ENCODE data around the gene SPATA3. TPM values are rescaled to one million over a fixed set of nuclear protein-coding genes. Genes with fewer than 3 reads are reported as not detected.

The SPATA3 gene
- total and polyA plus RNA-seq, 2 of the 13 experiments (the other 11 are each of a cell fraction or from before 2014, with no cell fraction given) = not detected

DNA sequence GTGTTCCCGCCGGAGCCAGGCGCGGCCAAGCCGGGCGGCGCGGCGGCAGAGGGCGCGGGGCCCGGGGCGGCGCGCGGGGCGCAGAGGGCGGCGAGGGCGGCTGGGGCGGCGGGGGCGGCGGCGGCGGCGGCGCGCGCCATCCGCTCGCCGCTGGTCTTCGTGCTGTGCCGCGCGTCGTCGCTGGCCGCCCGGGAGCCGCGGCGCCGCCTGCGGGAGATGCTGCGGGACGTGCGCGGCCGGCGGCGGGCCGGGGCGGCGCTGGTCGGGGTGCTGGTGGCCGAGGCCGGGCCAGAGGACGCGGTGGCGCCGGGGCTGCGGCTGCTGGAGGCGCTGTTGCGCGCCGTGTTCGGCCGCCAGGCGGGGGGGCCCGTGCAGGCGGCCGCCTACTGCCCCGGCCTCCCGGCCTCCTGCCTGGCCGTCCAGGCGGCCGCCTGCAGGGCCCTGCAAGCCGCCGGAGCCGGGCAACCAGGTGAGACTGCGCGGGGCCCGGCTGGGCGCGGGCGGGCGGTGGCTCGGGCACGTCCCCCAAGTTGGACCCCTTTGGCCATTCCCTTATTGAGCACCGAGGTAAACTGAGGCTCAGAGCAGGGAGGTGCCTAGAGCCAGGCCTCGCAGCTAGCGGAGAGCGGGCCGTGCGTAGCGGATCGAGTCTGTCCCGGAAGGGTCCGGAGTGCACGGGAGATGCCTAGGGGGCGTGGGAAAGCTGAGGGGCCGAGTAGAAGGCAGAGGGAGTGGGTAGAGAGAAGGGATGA, 42.0 kb downstream of the SPATA3 start (continued):
- TF ChIP-seq, protein P1, sequence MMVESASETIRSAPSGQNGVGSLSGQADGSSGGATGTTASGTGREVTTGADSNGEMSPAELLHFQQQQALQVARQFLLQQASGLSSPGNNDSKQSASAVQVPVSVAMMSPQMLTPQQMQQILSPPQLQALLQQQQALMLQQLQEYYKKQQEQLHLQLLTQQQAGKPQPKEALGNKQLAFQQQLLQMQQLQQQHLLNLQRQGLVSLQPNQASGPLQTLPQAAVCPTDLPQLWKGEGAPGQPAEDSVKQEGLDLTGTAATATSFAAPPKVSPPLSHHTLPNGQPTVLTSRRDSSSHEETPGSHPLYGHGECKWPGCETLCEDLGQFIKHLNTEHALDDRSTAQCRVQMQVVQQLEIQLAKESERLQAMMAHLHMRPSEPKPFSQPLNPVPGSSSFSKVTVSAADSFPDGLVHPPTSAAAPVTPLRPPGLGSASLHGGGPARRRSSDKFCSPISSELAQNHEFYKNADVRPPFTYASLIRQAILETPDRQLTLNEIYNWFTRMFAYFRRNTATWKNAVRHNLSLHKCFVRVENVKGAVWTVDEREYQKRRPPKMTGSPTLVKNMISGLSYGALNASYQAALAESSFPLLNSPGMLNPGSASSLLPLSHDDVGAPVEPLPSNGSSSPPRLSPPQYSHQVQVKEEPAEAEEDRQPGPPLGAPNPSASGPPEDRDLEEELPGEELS (CRISPR knock-in tag; IDR thresholded peaks at IDR 0.05) = no peak
- no peak for TF ChIP-seq NFATC3 (CRISPR knock-in tag; IDR thresholded peaks at IDR 0.05)
- TF ChIP-seq CBX5 (CRISPR knock-in tag; IDR thresholded peaks at IDR 0.05; ENCODE audit: borderline replicate concordance) = no peak
- TF ChIP-seq, protein P2, sequence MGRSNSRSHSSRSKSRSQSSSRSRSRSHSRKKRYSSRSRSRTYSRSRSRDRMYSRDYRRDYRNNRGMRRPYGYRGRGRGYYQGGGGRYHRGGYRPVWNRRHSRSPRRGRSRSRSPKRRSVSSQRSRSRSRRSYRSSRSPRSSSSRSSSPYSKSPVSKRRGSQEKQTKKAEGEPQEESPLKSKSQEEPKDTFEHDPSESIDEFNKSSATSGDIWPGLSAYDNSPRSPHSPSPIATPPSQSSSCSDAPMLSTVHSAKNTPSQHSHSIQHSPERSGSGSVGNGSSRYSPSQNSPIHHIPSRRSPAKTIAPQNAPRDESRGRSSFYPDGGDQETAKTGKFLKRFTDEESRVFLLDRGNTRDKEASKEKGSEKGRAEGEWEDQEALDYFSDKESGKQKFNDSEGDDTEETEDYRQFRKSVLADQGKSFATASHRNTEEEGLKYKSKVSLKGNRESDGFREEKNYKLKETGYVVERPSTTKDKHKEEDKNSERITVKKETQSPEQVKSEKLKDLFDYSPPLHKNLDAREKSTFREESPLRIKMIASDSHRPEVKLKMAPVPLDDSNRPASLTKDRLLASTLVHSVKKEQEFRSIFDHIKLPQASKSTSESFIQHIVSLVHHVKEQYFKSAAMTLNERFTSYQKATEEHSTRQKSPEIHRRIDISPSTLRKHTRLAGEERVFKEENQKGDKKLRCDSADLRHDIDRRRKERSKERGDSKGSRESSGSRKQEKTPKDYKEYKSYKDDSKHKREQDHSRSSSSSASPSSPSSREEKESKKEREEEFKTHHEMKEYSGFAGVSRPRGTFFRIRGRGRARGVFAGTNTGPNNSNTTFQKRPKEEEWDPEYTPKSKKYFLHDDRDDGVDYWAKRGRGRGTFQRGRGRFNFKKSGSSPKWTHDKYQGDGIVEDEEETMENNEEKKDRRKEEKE (IDR thresholded peaks at IDR 0.05) = no peak
- 0 out of 2 replicates have a peak, but pooled peaks have one; percentile 52 for TF ChIP-seq KLF6 (CRISPR knock-in tag; IDR thresholded peaks at IDR 0.05)
- no peak for TF ChIP-seq NR3C1 (CRISPR knock-in tag; IDR thresholded peaks at IDR 0.05)
- TF ChIP-seq REXO4 (CRISPR knock-in tag; IDR thresholded peaks at IDR 0.05; ENCODE audit: borderline replicate concordance) = no peak
- peak; percentile 36; the same call in 1 of the 2 replicates for TF ChIP-seq ZNF607 (CRISPR knock-in tag; IDR thresholded peaks at IDR 0.05; ENCODE audit: borderline replicate concordance)
- no peak for TF ChIP-seq CC2D1A (CRISPR knock-in tag; IDR thresholded peaks at IDR 0.05)
- no peak for TF ChIP-seq BCL6 (CRISPR knock-in tag; IDR thresholded peaks at IDR 0.05)
- TF ChIP-seq KDM2A (CRISPR knock-in tag; IDR thresholded peaks at IDR 0.05; ENCODE audit: borderline replicate concordance, low read depth) = peak; percentile 72; the same call in 1 of the 2 replicates
- peak; percentile 57; the same call in 1 of the 2 replicates for TF ChIP-seq ZNF776 (CRISPR knock-in tag; IDR thresholded peaks at IDR 0.05)
- no peak for TF ChIP-seq MIXL1 (CRISPR knock-in tag; IDR thresholded peaks at IDR 0.05)
- no peak for TF ChIP-seq ZNF496 (CRISPR knock-in tag; IDR thresholded peaks at IDR 0.05; ENCODE audit: insufficient replicate concordance)
- no peak for TF ChIP-seq ZFP90 (CRISPR knock-in tag; IDR thresholded peaks at IDR 0.05; ENCODE audit: borderline replicate concordance)
- TF ChIP-seq HNRNPK (IDR thresholded peaks at IDR 0.05; ENCODE audit: low read depth, low read length, poor library complexity, severe bottlenecking) = no peak
- no peak for TF ChIP-seq ZNF138 (CRISPR knock-in tag; IDR thresholded peaks at IDR 0.05; ENCODE audit: low read depth)
- no peak for TF ChIP-seq LCORL (IDR thresholded peaks at IDR 0.05)
- TF ChIP-seq LCORL (CRISPR knock-in tag; IDR thresholded peaks at IDR 0.05) = no peak
- no peak for TF ChIP-seq MBNL3 (CRISPR knock-in tag; conservative IDR thresholded peaks at IDR 0.05)
- no peak for TF ChIP-seq SNAPC2 (CRISPR knock-in tag; IDR thresholded peaks at IDR 0.05)
- no peak for TF ChIP-seq ZNF251 (CRISPR knock-in tag; IDR thresholded peaks at IDR 0.05)
- TF ChIP-seq TOE1 (CRISPR knock-in tag; IDR thresholded peaks at IDR 0.05) = no peak
- TF ChIP-seq ZBTB1 (CRISPR knock-in tag; IDR thresholded peaks at IDR 0.05; ENCODE audit: borderline replicate concordance) = no peak
- no peak for TF ChIP-seq ZNF652 (CRISPR knock-in tag; IDR thresholded peaks at IDR 0.05; ENCODE audit: borderline replicate concordance, low read depth)
